ENCODE results near the gene SEC24D.

DNA sequence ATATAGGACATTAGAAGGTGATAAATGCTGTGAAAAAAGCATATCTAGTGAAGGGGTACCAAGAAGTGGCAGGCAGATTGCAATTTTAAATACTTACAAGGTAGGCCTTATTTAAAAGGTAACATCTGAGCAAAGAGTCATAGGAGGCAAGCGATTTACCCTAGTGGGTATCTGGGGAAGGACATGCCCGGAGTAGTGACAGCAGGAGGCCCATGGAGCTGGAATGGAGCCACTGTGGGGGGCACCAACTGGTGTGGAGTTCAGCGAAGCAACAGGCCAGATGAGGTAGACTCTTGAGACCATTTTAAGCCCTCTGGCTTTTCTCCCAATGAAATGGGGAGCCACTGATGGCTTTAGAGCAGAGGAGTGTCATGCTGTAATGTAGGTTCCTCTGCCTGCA is 37.3 kb downstream of the SEC24D start:
- TF ChIP-seq, protein P1, sequence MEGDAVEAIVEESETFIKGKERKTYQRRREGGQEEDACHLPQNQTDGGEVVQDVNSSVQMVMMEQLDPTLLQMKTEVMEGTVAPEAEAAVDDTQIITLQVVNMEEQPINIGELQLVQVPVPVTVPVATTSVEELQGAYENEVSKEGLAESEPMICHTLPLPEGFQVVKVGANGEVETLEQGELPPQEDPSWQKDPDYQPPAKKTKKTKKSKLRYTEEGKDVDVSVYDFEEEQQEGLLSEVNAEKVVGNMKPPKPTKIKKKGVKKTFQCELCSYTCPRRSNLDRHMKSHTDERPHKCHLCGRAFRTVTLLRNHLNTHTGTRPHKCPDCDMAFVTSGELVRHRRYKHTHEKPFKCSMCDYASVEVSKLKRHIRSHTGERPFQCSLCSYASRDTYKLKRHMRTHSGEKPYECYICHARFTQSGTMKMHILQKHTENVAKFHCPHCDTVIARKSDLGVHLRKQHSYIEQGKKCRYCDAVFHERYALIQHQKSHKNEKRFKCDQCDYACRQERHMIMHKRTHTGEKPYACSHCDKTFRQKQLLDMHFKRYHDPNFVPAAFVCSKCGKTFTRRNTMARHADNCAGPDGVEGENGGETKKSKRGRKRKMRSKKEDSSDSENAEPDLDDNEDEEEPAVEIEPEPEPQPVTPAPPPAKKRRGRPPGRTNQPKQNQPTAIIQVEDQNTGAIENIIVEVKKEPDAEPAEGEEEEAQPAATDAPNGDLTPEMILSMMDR (IDR thresholded peaks at IDR 0.05; ENCODE audit: low read depth, low read length, poor library complexity, severe bottlenecking), result no peak
- no peak for TF ChIP-seq EZH2phosphoT487 (IDR thresholded peaks at IDR 0.05; ENCODE audit: borderline replicate concordance, low read length)

Data from DOHH2 (cell line).